ENCODE results near the gene CUL2.

- TF ChIP-seq CTCF (IDR thresholded peaks at IDR 0.05; ENCODE audit: insufficient read depth, low read length, poor library complexity, severe bottlenecking) (no peak), EZH2phosphoT487 (conservative IDR thresholded peaks at IDR 0.05; ENCODE audit: low read length) (no peak)
Observed at GRCh38 chr10:35103882-35104281, 13.7 kb upstream of the CUL2 start.
